ENCODE data around the gene PPP1R14C. TPM values are rescaled to one million over a fixed set of nuclear protein-coding genes. Genes with fewer than 3 reads are reported as not detected.

PPP1R14C gene
- total RNA-seq, 4 donors from 2014 or later: 2.1 to 2.9 TPM; not detected in 2

- H3K4me3 ChIP-seq: no peak overlapping the region
- TF ChIP-seq CTCF (IDR thresholded peaks at IDR 0.05) (no peak), POLR2A (IDR thresholded peaks at IDR 0.05) (no peak)
Observed at GRCh38 chr6:150100745-150101144, 42.1 kb upstream of the PPP1R14C start.

GRCh38 chr6:150102750-150103270 lies 40.0 kb upstream of the PPP1R14C start:
- Histone ChIP-seq H3K4me1 (no peaks in the 10 kb centered on the region), H3K36me3 (no peaks in the 10 kb centered on the region), H3K9me3 (no peaks in the 10 kb centered on the region), H3K4me3 (no peak overlapping the region), H3K27me3 (no peaks in the 10 kb centered on the region), H3K27ac (no peak overlapping the region)
- no peak for DNase-seq
- TF ChIP-seq CTCF (IDR thresholded peaks at IDR 0.05): no peak
- TF ChIP-seq POLR2A (IDR thresholded peaks at IDR 0.05): no peak
- intact Hi-C loops (cut with DNase I; ENCODE audit: low total_unique reads): no loop called here

More at GRCh38 chr6:150100745-150101144, 42.1 kb upstream of the PPP1R14C start:
- intact Hi-C loops (cut with DNase I; ENCODE audit: low total_unique reads): no loop called here
- H3K9me3 ChIP-seq: no peaks in the 10 kb centered on the region
- H3K27me3 ChIP-seq: no peaks in the 10 kb centered on the region
- no peak for DNase-seq
- H3K27ac ChIP-seq: no peak overlapping the region
- H3K4me1 ChIP-seq: no peaks in the 10 kb centered on the region
- H3K36me3 ChIP-seq: no peaks in the 10 kb centered on the region

- Histone ChIP-seq H3K36me3 (no peaks in the 10 kb centered on the region), H3K9me3 (no peaks in the 10 kb centered on the region), H3K27ac (no peak overlapping the region), H3K4me3 (no peak overlapping the region), H3K4me1 (no peaks in the 10 kb centered on the region), H3K27me3 (no peaks in the 10 kb centered on the region)
- TF ChIP-seq POLR2A (IDR thresholded peaks at IDR 0.05) (no peak), CTCF (IDR thresholded peaks at IDR 0.05) (no peak)
- intact Hi-C loops (cut with DNase I; ENCODE audit: low total_unique reads): no loop called here
- DNase-seq: no peak
Observed at GRCh38 chr6:150112233-150112632, 30.6 kb upstream of the PPP1R14C start.

- Histone ChIP-seq H3K4me1 (no peaks in the 10 kb centered on the region), H3K36me3 (no peaks in the 10 kb centered on the region), H3K4me3 (no peak overlapping the region), H3K27me3 (no peaks in the 10 kb centered on the region), H3K27ac (no peak overlapping the region), H3K9me3 (no peaks in the 10 kb centered on the region)
- no peak for TF ChIP-seq CTCF (IDR thresholded peaks at IDR 0.05)
- intact Hi-C loops (cut with DNase I; ENCODE audit: low total_unique reads): no loop called here
- DNase-seq: no peak
Observed at GRCh38 chr6:150115769-150116168, 27.1 kb upstream of the PPP1R14C start.

GRCh38 chr6:150116200-150116800 lies 26.5 kb upstream of the PPP1R14C start:
- no peaks in the 10 kb centered on the region for H3K4me1 ChIP-seq
- H3K9me3 ChIP-seq: no peaks in the 10 kb centered on the region
- intact Hi-C loops (cut with DNase I; ENCODE audit: low total_unique reads): no loop called here
- no peak for TF ChIP-seq CTCF (IDR thresholded peaks at IDR 0.05)
- TF ChIP-seq POLR2A (IDR thresholded peaks at IDR 0.05): no peak
- no peak overlapping the region for H3K27ac ChIP-seq
- H3K4me3 ChIP-seq: no peak overlapping the region
- H3K36me3 ChIP-seq: no peaks in the 10 kb centered on the region
- no peaks in the 10 kb centered on the region for H3K27me3 ChIP-seq
- DNase-seq: no peak

All from uterus (tissue), 4 donors.